ENCODE data around the gene JRKL.

JRKL gene

DNA sequence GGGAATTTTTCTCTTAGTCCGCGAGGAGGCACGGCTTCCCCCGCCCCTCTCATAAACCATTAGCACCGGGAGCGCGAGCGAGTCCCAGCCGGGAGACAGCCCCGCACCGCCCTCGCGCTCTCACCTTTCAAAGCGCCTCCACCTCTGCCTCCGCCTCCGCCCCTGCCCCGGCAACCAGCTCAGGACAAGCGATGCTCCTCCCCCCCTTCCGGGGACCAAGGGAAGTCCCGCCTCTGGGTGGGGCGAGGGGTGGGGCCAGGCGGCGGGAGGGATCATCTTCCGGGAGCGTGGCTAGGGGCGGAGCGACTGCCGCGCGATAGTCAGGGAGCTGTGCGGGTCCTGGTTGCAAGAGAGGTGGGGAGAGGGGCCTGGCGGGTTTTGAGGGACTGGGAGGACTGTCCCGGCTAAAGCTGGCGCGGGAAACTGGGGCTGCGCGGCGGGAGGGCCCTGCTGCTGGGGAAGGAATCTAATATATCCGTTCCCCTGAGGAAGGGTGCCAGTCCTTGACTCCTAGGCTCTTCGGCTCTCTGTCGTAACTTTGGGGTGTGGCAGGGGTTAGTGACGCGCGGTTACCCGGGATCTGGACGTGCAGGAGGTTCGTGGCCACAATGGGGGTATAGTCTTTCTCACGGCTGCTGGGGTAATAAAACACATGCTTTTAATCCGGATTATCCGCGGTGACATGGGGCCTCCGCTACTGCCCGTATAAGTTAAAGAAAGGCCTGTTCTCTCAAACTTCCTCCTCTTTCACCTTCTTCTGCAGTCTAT, at the start of gene JRKL, which contains the start of gene CCDC82:
Gene JRKL, plus strand, starts transcription at position 294 of the 768 bp plus-strand sequence. CDS start 637 bp downstream, outside the sequence.
Gene CCDC82, minus strand, starts transcription at position 193 of the 768 bp plus-strand sequence. CDS start 5,165 bp downstream, outside the sequence.
- TF ChIP-seq, protein P1, sequence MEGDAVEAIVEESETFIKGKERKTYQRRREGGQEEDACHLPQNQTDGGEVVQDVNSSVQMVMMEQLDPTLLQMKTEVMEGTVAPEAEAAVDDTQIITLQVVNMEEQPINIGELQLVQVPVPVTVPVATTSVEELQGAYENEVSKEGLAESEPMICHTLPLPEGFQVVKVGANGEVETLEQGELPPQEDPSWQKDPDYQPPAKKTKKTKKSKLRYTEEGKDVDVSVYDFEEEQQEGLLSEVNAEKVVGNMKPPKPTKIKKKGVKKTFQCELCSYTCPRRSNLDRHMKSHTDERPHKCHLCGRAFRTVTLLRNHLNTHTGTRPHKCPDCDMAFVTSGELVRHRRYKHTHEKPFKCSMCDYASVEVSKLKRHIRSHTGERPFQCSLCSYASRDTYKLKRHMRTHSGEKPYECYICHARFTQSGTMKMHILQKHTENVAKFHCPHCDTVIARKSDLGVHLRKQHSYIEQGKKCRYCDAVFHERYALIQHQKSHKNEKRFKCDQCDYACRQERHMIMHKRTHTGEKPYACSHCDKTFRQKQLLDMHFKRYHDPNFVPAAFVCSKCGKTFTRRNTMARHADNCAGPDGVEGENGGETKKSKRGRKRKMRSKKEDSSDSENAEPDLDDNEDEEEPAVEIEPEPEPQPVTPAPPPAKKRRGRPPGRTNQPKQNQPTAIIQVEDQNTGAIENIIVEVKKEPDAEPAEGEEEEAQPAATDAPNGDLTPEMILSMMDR (IDR thresholded peaks at IDR 0.05; ENCODE audit: insufficient read depth, missing control alignments): no peak
- FAIRE-seq (no peak), DNase-seq (ENCODE audit: insufficient read length, low spot score) (peak; percentile 66)

DNA sequence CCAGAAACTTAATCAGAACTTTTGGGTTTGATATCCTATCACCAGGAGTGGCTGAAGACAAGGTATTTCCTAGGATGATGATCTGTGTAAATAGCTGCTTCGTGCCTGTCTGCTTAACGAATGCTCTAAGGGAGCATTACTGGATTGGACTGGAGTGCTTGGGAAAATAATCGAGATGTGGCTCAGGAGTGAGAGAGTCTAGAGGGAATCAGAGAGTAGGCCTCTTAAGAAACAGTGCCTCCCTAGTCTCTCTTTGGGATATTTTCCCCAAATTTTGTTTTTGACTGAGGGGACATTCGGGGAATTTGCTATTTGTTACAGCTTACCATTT, 49.3 kb upstream of the JRKL start:
- DNase-seq (ENCODE audit: insufficient read length, low spot score): no peak
- FAIRE-seq: no peak
- TF ChIP-seq, protein P1 (IDR thresholded peaks at IDR 0.05; ENCODE audit: insufficient read depth, missing control alignments): no peak

DNA sequence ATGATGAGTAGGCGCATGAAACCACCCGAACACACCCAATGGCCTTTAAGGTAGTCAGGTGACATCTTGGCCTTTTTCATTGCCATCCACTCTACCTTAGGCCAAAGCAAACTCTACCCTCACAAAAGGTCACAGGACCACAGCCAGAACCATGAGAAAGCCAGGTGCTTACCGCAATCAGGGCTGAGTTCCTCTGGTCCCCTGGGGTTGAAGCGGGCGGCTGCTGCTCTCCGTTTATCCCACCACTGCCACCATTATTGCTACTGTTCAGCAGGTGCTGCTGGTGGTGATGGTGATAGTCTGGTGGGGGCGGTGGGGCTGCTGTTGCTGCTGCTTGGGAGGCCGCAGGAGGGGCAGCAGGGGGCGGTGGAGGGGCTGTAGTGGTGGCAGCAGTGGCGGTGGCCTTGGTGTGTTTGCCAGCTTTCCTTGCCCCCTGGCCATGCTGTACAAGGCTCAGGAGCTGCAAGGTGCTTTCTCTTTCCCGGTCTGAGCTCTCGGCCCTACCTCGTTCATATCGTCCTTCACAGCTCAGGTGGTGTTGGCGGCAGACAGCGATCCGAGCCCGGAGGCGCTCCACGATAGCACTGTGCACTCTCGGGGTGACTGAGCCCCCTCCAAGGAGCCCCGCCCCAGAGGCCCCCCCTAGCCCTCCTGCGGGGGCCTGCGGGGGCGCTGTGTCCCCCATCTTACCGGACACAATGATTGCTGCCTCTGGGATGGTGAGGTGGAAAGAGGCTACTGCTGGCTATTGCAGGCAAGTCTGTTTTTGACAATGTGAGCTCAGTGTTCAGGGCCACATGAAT, 48.4 kb upstream of the JRKL start:
- TF ChIP-seq, protein P1 (IDR thresholded peaks at IDR 0.05; ENCODE audit: insufficient read depth, missing control alignments): no peak
- DNase-seq (ENCODE audit: insufficient read length, low spot score): no peak

DNA sequence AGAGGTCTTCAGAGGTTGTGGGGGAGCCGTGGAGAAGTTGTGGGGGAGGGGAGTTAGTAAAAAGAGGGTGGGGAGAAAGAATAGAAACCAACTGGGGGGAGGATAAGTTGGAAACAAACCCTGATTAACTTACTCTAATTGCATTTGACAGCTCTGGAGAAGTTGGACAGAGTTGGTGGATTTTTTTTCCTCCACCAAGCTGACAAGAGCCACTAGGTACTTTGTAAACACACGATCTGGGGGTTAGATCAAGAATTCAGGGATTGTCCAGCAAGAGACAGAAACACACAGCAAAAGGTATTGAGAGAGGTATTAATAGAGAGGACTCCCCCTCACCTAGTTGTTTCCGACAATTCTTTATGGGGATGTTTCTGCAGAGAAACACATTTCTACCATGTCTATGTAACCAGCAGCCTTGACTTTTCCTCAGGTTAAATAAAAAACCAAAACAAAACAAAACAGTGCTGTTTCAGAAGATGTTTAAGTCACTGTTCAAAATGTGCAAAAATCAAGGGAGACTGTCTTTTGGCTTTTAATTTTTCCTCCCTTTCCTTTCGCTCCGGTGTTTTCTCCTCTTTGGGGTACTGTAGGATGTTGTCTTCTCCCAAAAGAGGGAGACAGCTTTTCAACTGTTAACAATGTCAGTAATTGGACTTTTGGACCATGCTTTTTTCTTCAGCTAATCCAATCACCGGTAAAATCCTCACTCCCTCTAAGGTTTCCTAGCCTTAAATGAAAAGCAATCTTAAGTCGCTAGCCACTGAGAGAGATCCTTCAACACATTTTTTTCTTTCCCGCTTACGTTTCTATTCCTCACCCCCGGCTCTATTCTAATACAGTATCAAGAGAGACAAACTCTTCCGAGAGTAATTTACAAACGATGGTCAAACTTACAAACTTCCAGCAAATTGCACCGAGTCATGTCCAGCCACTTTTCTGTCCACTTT, 47.5 kb upstream of the JRKL start:
- no peak for DNase-seq (ENCODE audit: insufficient read length, low spot score)
- TF ChIP-seq, protein P1 (IDR thresholded peaks at IDR 0.05; ENCODE audit: insufficient read depth, missing control alignments): no peak
- FAIRE-seq: no peak

More for the DNA sequence above, 48.4 kb upstream of the JRKL start:
- FAIRE-seq: no peak

DNA sequence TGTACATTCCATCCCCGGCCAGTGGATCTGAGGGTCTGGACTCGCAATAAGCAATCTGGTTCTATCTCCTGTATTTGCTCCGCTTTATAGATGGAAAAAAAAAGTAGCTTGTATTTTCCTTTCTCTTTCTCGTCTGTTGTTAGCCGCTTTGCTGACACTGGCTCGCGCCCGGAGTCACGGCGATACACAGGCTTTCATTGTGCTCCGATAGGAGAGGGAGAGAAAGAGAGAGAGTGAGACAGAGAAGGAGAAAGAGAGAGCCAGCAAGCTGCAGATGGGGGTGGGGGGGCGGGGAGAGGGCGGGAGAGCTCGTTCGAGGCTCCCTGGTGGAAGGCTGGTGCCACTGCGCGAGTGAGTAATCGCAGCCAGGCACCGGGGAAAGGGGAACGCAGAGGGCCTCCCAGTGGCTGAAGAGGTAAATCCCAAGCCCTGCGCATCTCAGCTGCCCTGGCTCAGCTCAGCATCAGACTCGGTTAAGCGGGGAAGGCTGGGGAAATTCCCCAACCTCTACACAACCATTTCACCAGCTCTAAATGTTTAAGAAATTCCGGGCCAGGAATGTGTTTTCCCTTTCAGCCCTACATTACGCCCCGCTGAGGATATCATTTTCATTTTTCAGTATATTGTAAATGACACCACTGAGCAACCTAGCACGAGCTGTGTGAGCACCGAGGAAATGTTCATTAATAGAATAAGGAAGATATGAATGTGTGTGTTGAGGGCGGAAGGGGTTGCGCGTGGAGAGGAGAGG, 46.7 kb upstream of the JRKL start, which contains the start of gene MAML2:
Gene MAML2, minus strand, starts transcription at position 235 of the 751 bp plus-strand sequence. CDS start 1,300 bp downstream, outside the sequence.
- DNase-seq (ENCODE audit: insufficient read length, low spot score) (peak; percentile 82), FAIRE-seq (no peak)
- TF ChIP-seq, protein P1 (IDR thresholded peaks at IDR 0.05; ENCODE audit: insufficient read depth, missing control alignments): peak; percentile 90

DNA sequence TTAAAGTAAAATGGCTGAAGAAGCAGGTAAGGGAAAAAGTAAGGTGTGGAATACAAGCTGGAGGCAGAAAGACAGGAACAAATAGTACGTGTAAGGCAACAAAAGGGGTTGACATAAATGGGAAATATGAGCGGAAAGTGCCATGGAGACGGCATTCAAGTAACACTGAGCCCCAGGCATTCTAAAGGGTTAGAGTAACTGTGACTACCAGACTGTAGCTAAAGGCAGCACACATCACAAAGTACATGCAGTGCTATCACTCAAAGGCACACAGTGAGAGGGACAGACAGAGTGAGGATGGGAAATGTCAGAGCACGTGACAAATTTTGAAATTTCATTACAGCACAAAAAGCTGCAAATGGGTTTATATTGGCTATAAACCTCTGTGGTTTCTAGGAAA, 33.0 kb upstream of the JRKL start:
- DNase-seq (ENCODE audit: insufficient read length, low spot score) (no peak), FAIRE-seq (no peak)
- TF ChIP-seq, protein P1 (IDR thresholded peaks at IDR 0.05; ENCODE audit: insufficient read depth, missing control alignments): no peak
